Activated naive CD4-positive, alpha-beta T cell treated with anti-CD3 and anti-CD28 coated beads, Interleukin-2, amount 50 U/mL, for 24 hours (primary cell): ENCODE measurements around the gene NHSL1.

ENCODE experiments used
- H3K27ac Mint-ChIP-seq: one replicate; pipeline ENCODE4 v1.8.0; 2021; ENCODE audit warnings: mild to moderate bottlenecking, mixed read lengths
- H3K27me3 Mint-ChIP-seq: one replicate; pipeline ENCODE4 v1.8.0; 2021; ENCODE audit warnings: mixed read lengths
- H3K36me3 Mint-ChIP-seq: one replicate; pipeline ENCODE4 v1.8.0; 2021; ENCODE audit warnings: mixed read lengths
- H3K4me1 Mint-ChIP-seq: one replicate; pipeline ENCODE4 v1.8.0; 2021; ENCODE audit warnings: mixed read lengths
- H3K4me3 Mint-ChIP-seq: one replicate; pipeline ENCODE4 v1.8.0; 2021; ENCODE audit warnings: mild to moderate bottlenecking, mixed read lengths
- H3K9me3 Mint-ChIP-seq: one replicate; pipeline ENCODE4 v1.8.0; 2021; ENCODE audit warnings: mixed read lengths

Gene NHSL1

DNA sequence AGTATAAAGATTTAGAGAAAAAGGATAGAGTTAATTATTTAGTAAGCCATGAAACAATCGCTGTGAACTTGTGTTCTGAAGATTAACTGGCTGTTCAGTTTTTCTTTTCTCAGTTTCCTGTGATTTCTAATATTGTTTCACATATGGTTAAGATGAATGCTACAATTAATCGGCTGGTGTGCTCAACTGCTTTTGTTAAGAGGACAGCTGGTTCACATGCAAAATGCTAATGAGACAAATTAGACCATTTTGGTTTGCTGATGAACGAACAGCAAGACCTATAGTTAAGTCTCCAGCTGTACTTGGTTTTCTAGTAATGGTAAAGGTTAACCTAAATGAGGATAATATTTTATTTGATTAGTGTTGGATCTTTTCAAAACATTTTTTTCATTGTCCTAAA lies 10.8 kb upstream of the NHSL1 start:
- no peak overlapping the region for H3K27ac Mint-ChIP-seq
- no peak overlapping the region for H3K4me3 Mint-ChIP-seq
- no peaks in the 10 kb centered on the region for H3K36me3 Mint-ChIP-seq
- H3K27me3 Mint-ChIP-seq: no peaks in the 10 kb centered on the region
- H3K4me1 Mint-ChIP-seq: peaks cover 4% of the 10 kb centered on the region
- H3K9me3 Mint-ChIP-seq: no peaks in the 10 kb centered on the region

DNA sequence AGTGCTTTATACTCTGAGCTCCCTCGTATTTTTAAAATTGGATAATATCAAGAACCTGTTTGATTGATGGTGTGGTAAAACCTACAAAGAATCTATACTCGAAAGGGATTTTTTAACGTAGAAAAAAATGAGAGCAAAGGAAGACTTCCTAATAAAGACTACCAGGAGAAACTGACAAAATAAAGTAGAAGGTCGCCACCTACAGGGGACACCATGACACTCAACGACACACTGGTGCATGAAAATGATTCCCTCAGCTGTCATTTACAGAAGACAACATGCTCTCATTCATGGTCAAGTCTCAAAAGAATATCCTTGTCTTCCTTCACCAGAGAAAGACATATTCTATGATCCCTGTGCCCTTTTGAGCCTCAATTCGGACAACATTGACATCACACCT lies 10.1 kb upstream of the NHSL1 start:
- no peaks in the 10 kb centered on the region for H3K9me3 Mint-ChIP-seq
- H3K4me3 Mint-ChIP-seq: no peak overlapping the region
- H3K4me1 Mint-ChIP-seq: peaks cover 4% of the 10 kb centered on the region
- no peak overlapping the region for H3K27ac Mint-ChIP-seq
- H3K27me3 Mint-ChIP-seq: no peaks in the 10 kb centered on the region
- no peaks in the 10 kb centered on the region for H3K36me3 Mint-ChIP-seq

DNA sequence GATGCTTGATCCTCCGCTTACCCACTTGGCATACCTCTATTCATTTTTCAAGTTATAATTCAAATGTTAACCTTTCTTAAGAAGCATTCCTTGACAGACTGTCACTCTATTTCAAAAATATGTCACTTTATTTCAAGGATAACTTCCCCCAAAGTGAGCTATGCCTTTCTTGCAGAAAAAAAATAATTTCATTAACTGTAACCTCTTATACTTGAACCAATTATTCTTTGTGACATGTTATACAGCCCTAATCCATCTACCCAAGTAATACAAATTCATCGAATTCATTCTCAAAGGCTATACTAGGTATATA lies 9.3 kb upstream of the NHSL1 start:
- Mint-ChIP-seq H3K4me1 (peaks cover 4% of the 10 kb centered on the region), H3K27me3 (no peaks in the 10 kb centered on the region), H3K4me3 (no peak overlapping the region), H3K9me3 (no peaks in the 10 kb centered on the region), H3K36me3 (peaks cover under 1% of the 10 kb centered on the region), H3K27ac (no peak overlapping the region)

DNA sequence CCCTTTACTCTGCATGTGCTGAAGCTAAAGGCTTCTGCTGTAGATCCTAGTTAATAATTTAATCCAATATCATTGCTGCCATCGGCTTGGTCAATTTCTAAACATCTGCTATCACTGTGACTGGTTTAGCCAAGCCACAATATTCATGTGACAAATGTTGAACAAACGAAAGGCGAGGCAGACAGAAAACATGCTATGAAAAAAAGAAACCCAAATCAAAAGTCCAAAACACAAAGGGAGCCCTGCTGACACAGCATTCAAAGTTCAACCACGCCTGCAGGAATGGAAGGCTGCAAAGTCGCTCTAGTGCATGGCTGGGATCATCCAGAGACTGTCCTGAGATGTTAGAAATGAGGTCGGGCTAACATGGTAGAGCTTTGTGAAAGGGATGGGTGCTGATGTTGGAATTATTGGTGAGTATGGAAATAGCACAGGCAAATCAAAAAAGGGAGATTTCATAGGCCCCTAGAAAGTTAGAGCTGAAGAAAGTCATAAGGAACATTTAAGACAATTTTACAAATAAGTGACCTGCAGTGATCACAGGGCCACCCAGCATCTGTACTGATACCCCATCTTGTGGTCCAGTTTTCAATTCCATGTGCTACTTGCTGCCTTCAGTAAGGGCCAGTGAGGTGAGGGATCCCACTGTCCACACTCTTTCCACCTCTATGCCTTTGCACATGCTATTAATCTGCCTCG lies 8.8 kb upstream of the NHSL1 start:
- H3K4me3 Mint-ChIP-seq: no peak overlapping the region
- H3K36me3 Mint-ChIP-seq: peaks cover 2% of the 10 kb centered on the region
- no peaks in the 10 kb centered on the region for H3K27me3 Mint-ChIP-seq
- H3K4me1 Mint-ChIP-seq: peaks cover 4% of the 10 kb centered on the region
- H3K9me3 Mint-ChIP-seq: no peaks in the 10 kb centered on the region
- no peak overlapping the region for H3K27ac Mint-ChIP-seq

DNA sequence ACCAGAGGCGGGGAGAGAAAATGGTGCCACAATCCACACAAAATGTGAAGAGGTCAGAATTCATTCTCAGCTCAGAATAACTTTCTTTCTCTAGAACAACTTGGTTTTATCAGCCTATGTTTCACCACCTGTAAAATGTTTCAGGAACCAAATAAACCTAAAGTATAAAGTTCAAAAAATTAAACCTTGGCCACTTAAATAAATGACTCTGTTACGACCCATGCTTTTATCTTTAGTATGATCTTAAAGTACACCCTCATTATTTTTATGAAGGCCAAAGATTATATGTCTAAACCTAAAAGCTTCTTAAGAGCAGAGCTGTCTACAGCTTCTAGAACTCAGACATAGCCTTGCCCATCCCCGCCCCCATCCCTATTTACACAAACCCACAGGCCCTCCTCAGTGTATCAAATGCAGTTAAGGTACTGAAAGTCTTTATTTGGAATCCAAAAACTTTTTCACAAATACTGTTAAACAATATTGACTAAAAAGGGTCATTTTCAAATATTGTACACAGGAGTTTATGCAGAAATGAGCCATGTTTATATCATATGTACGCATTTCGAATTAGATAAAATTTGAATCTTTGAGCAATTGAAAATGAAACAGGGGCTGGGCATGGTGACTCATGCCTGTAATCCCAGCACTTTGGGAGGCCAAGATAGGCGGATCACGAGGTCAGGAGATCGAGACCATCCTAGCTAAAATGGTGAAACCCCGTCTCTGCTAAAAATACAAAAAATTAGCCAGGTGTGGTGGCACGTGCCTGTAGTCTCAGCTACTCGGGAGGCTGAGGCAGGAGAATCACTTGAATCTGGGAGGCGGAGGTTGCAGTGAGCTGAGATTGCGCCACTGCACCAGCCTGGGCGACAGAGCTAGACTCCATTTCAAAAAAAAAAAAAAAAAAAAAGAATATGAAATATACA lies 5.7 kb upstream of the NHSL1 start:
- Mint-ChIP-seq H3K4me3 (no peak overlapping the region), H3K9me3 (no peaks in the 10 kb centered on the region), H3K4me1 (peaks cover 4% of the 10 kb centered on the region), H3K27ac (no peak overlapping the region), H3K36me3 (peaks cover 2% of the 10 kb centered on the region), H3K27me3 (no peaks in the 10 kb centered on the region)

DNA sequence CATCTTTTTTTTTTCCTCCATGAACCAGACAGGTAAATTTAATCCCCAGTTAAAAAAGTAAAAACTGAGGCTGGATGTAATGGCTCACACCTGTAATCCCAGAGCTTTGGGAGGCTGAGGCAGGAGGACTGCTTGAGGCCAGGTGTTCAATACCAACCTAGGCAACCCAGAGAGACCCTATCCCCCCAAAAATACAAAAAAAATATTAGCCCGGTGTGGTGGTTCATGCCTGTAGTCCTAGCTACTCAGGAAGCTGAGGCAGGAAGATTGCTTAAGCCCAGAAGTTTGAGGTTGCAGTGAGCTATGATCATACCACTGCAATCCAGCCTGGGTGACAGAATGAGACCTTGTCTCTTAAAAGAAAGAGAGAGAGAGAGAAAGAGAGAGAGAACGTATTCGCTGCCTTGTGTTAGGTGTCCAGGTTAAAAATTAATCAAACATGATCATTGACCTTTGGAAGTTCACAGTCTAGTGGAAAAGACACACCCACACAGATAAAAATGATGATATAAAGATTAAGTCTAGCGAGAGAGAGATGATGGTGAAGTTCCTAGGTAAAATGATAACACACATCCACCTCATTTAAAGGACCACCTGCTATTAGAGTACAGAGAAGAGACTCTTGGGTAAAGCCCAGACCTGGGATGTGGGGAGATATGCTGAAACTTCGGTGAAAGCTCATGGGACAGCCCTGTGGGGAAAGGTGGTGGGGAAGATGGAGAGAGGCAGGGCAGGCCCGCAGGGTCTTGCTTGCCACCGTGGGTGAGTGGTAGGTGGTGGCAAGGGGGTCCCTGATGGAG lies 4.8 kb upstream of the NHSL1 start:
- H3K4me3 Mint-ChIP-seq: no peak overlapping the region
- no peak overlapping the region for H3K27ac Mint-ChIP-seq
- no peaks in the 10 kb centered on the region for H3K27me3 Mint-ChIP-seq
- no peaks in the 10 kb centered on the region for H3K9me3 Mint-ChIP-seq
- peaks cover 4% of the 10 kb centered on the region for H3K4me1 Mint-ChIP-seq
- peaks cover 2% of the 10 kb centered on the region for H3K36me3 Mint-ChIP-seq

DNA sequence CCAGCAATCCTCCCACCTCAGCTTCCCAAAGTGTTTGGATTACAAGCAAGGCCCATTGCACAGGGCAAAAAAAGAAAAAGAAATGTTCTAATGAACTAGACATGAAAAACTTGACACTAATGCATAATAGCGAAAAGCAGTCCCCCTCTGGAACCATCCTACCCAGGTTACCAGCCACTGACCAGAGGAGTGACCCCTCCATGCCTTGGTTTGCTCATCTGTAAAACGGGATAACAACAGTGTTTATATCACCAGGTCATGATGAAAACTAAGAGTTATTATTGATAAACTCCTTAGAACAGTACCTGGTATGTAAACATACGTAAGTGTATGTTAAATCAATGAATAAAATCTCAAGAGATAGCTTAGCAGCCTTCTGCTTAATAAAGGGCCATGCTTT lies 3.3 kb upstream of the NHSL1 start:
- no peaks in the 10 kb centered on the region for H3K9me3 Mint-ChIP-seq
- H3K4me3 Mint-ChIP-seq: no peak overlapping the region

DNA sequence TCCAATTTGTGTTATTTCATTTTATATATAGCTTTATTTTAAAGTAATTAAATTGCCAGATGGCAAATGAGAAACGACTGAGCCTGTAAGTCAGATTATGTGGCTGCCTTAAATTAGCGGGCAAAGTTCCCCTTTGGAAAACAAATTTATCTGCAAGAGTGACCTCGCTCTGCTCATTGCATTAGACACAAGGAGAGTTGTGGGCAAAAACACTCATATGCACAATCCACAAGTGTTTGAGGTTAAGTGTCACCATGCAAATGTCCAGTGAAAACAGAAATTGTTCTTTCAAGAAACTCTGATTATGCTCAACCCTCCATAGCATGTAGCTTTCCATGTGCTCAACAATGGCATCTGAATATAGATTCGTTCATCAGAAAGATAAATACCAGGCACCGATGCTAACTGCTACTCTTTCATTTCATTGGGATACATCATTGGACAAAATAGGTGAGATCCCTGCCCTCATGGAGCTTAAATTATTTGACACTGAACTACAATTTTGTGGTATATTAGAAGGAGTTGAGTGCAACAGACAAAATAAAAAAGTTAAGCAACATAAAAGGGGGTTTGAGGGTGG lies 1.7 kb upstream of the NHSL1 start:
- Mint-ChIP-seq H3K36me3 (peaks cover 2% of the 10 kb centered on the region), H3K27me3 (peaks cover 3% of the 10 kb centered on the region), H3K4me1 (peaks cover 4% of the 10 kb centered on the region), H3K4me3 (no peak overlapping the region), H3K27ac (no peak overlapping the region), H3K9me3 (no peaks in the 10 kb centered on the region)

More for the DNA sequence above, 3.3 kb upstream of the NHSL1 start:
- Mint-ChIP-seq H3K4me1 (peaks cover 4% of the 10 kb centered on the region), H3K27ac (no peak overlapping the region), H3K36me3 (peaks cover 2% of the 10 kb centered on the region), H3K27me3 (no peaks in the 10 kb centered on the region)

DNA sequence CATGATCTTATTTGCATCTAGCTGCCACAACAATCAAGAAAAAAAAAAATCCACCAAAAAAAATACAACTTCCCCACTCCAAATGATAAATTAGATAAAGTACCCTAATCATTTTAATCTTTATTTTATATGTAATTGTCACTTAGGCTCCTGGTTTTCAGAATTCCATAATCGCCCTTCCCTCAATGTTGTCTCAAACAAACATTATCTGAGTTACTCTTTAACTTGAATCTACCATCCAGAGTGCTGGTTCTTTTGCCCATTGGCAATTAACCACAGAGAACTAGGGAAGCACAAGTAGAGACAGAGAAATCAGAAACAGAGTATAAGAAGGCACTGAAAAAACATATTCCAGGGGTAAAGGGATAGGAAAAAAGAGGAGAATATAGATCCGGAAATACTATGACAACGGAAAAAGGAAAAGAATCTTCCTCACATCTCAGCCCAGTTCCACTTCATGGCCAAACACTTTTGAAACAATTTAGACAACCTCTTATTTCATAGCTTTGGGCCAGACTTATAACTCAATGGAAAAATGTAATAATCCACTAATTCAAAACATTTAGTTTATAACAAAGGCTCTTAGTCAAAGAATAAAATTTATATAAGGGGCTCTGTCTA lies 861 bp upstream of the NHSL1 start:
- Mint-ChIP-seq H3K4me1 (peaks cover 4% of the 10 kb centered on the region), H3K36me3 (peaks cover 2% of the 10 kb centered on the region), H3K27ac (no peak overlapping the region), H3K9me3 (no peaks in the 10 kb centered on the region), H3K4me3 (no peak overlapping the region), H3K27me3 (peaks cover 3% of the 10 kb centered on the region)

DNA sequence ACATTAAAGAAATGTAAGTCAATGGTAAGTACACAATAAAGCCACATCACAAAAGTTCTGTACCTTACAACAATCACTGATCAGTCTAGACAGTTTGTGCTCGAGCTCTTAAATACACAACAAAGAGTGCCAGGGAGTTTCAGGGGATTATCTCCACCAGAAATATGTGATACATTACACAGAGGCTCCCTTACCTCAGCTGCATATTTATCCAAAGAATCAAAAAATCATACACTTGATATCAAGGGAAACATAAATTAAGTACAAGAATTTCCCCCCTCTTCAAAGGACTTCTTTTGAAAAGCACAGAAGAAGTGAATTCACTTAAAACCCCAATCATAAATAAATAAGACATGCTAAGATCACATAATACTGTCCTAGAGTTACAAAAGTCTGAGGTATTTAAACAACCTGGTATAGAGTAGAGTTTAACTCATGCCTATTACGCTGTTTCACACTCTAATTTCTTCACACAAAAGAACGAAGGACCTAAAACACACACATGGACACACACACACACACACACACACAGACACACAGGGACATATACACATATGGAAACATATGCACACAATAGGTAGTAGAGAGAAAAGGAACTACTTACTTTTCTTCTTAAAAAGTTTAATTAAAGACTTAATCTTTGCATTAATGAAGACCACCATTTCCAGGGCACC lies 528 bp downstream of the NHSL1 start:
- H3K27me3 Mint-ChIP-seq: peaks cover 3% of the 10 kb centered on the region
- peaks cover 4% of the 10 kb centered on the region for H3K4me1 Mint-ChIP-seq
- no peak overlapping the region for H3K4me3 Mint-ChIP-seq
- peaks cover 2% of the 10 kb centered on the region for H3K36me3 Mint-ChIP-seq
- no peak overlapping the region for H3K27ac Mint-ChIP-seq
- H3K9me3 Mint-ChIP-seq: no peaks in the 10 kb centered on the region

DNA sequence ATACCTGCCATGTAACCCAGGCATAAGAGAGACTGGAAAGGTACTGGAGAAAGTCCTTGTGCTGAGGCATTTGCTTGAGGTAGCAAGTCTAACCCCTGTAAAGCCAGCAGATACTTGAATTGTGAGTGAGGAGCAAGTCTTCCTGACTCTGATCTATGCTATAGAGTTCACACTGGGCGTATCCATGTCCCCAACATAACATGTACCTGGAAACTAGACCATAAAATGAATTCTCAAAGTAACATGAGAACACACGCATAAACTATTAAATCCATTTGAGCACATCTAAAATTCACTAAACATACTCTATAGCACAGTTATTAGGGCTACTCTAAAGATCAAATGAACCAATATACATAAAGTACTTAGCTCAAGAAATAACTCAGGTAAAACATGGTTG lies 2.0 kb downstream of the NHSL1 start:
- no peak overlapping the region for H3K4me3 Mint-ChIP-seq
- H3K27me3 Mint-ChIP-seq: peaks cover 3% of the 10 kb centered on the region
- no peak overlapping the region for H3K27ac Mint-ChIP-seq
- H3K4me1 Mint-ChIP-seq: peaks cover 4% of the 10 kb centered on the region
- no peaks in the 10 kb centered on the region for H3K9me3 Mint-ChIP-seq
- no peaks in the 10 kb centered on the region for H3K36me3 Mint-ChIP-seq

DNA sequence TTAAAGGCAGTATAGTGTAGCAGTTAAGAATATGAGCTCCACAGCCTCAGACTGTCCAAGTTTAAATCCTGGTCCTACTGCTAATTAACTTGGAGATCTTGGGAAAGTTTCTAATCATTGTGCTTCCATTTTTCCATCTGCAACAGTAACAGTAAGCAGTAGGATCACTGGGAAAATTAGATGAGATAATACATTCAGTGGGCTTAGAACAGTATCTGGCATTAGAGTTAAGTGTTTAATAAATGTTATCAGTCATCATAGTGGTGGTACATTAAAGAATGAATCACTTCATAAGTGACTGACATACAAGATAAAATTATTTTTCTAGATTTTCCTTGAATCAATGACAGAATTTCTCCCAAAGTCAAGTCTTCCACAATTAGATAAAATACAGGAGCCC lies 5.0 kb downstream of the NHSL1 start:
- Mint-ChIP-seq H3K4me3 (no peak overlapping the region), H3K27me3 (peaks cover 5% of the 10 kb centered on the region), H3K36me3 (no peaks in the 10 kb centered on the region), H3K9me3 (no peaks in the 10 kb centered on the region), H3K4me1 (peaks cover 1% of the 10 kb centered on the region), H3K27ac (no peak overlapping the region)

DNA sequence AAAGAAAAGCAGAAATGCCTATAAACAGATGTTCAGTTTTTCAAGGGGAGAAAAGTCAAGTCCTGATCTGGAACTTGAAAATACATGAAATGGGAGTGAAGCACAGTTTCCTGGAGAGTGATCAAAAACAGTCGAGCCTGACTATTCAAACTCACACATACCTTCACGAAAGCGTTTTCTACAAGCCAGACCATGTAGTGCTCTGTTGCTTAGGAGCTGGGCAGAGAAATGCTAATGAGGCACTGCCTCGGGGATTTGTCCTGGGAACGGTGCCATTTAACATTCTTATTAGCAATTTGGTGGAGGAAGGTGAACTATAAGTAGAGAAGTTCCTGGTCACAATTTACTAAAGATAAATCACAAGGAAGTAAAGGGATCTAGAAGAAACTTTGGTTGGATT lies 5.9 kb downstream of the NHSL1 start:
- H3K4me1 Mint-ChIP-seq: no peaks in the 10 kb centered on the region

DNA sequence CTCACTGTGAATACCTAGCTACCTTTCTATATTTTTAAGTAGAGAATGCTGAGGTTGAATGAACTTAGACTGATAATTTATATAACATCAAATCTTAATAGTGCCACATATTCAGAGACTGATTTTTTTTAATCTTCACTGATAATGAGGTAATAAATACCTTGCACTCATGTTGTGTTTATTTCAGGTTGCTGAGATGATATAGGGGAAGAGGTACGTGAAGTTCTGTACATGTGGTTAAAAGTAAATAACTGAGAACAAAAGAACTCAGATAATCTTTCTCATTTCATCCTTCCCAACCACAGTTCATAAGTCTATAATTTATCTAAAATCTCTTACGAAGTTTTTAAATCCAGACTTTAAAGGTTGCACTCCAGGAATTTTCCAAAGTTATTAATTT lies 6.4 kb downstream of the NHSL1 start:
- peaks cover 5% of the 10 kb centered on the region for H3K27me3 Mint-ChIP-seq
- H3K4me1 Mint-ChIP-seq: no peaks in the 10 kb centered on the region
- H3K27ac Mint-ChIP-seq: no peak overlapping the region
- no peak overlapping the region for H3K4me3 Mint-ChIP-seq
- no peaks in the 10 kb centered on the region for H3K9me3 Mint-ChIP-seq
- no peaks in the 10 kb centered on the region for H3K36me3 Mint-ChIP-seq

More for the DNA sequence above, 5.9 kb downstream of the NHSL1 start:
- H3K27me3 Mint-ChIP-seq: peaks cover 5% of the 10 kb centered on the region
- no peaks in the 10 kb centered on the region for H3K9me3 Mint-ChIP-seq
- H3K4me3 Mint-ChIP-seq: no peak overlapping the region
- no peak overlapping the region for H3K27ac Mint-ChIP-seq
- no peaks in the 10 kb centered on the region for H3K36me3 Mint-ChIP-seq

DNA sequence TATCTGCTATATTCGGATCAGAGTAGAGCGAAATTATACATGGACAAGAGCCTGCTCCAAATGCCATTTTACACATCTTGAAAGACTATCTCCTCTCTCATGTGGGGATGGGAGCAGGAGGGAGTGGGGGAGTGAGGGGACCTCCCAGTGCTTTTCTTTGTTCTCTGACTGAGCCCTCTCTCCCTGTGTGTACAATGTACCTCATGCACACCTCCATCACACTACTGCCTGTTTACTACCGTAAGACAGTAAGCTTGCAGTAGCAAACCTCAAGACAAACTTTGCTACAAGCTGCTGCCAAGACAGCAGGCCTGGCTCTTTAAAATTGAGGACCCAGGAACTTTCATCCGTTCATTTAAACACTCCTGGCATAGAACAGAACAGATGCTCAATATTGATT lies 7.2 kb downstream of the NHSL1 start:
- Mint-ChIP-seq H3K9me3 (no peaks in the 10 kb centered on the region), H3K27ac (no peak overlapping the region), H3K27me3 (peaks cover 5% of the 10 kb centered on the region), H3K4me1 (no peaks in the 10 kb centered on the region), H3K4me3 (no peak overlapping the region), H3K36me3 (no peaks in the 10 kb centered on the region)
